Measurements from ENCODE around the gene ADRM1.
A peak's percentile ranks its signal among the peaks of the same experiment; 100 is the strongest.

The ADRM1 gene

GRCh38 chr20:62330576-62331317 lies 27.9 kb downstream of the ADRM1 start:
- H3K4me1 ChIP-seq (ENCODE audit: control insufficient read depth in 2 of 2, insufficient read depth in 2 of 2, low read length in 2 of 2), result no peaks in the 10 kb centered on the region
- H3K9me3 ChIP-seq (ENCODE audit: control insufficient read depth in 2 of 2, low read length in 2 of 2), result no peaks in the 10 kb centered on the region
- no peak overlapping the region for H3K4me3 ChIP-seq (ENCODE audit: low read length in 2 of 2)
- no peak overlapping the region for H3K9ac ChIP-seq (ENCODE audit: low read depth in 1 of 2, low read length in 2 of 2)
- no peak overlapping the region for H3K27ac ChIP-seq (ENCODE audit: low read depth in 2 of 2, low read length in 2 of 2)
- no peaks in the 10 kb centered on the region for H3K27me3 ChIP-seq (ENCODE audit: control insufficient read depth in 2 of 2, insufficient read depth in 2 of 2, low read length in 2 of 2)
- peaks cover 0 to 2% of the 10 kb centered on the region in 2 donors for H3K36me3 ChIP-seq (ENCODE audit: control insufficient read depth in 2 of 2, insufficient read depth in 2 of 2, low read length in 2 of 2)

DNA sequence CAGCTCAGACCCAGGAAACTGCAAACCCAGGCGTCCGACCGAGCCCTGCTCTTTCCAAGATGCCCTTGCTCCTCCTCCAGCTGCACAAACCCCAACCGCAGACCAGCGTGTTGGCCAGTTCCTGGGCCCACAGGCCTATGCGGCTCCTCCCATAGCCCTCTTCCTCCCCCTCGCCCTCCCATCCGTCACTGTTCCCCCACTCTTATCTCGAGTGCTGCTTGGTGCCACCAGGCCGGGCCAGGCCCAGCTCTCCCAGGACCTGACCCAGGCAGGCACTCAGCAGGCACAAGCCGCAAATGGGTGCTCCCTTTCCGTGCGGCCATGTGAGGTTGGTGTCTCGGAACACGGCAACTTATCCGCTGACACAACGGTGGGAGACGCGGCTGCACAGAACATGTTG lies 28.6 kb downstream of the ADRM1 start:
- Histone ChIP-seq H3K9me3 (ENCODE audit: control insufficient read depth in 2 of 2, low read length in 2 of 2) (no peaks in the 10 kb centered on the region), H3K4me3 (ENCODE audit: low read length in 2 of 2) (no peak overlapping the region), H3K27ac (ENCODE audit: low read depth in 2 of 2, low read length in 2 of 2) (no peak overlapping the region), H3K9ac (ENCODE audit: low read depth in 1 of 2, low read length in 2 of 2) (no peak overlapping the region), H3K4me1 (ENCODE audit: control insufficient read depth in 2 of 2, insufficient read depth in 2 of 2, low read length in 2 of 2) (peaks cover 0 to under 1% of the 10 kb centered on the region in 2 donors), H3K27me3 (ENCODE audit: control insufficient read depth in 2 of 2, insufficient read depth in 2 of 2, low read length in 2 of 2) (no peaks in the 10 kb centered on the region), H3K36me3 (ENCODE audit: control insufficient read depth in 2 of 2, insufficient read depth in 2 of 2, low read length in 2 of 2) (peaks cover 0 to under 1% of the 10 kb centered on the region in 2 donors)

- peaks cover 0 to 8% of the 10 kb centered on the region in 2 donors for H3K4me1 ChIP-seq (ENCODE audit: control insufficient read depth in 2 of 2, insufficient read depth in 2 of 2, low read length in 2 of 2)
- no peak overlapping the region for H3K9ac ChIP-seq (ENCODE audit: low read depth in 1 of 2, low read length in 2 of 2)
- no peaks in the 10 kb centered on the region for H3K27me3 ChIP-seq (ENCODE audit: control insufficient read depth in 2 of 2, insufficient read depth in 2 of 2, low read length in 2 of 2)
- no peak overlapping the region for H3K27ac ChIP-seq (ENCODE audit: low read depth in 2 of 2, low read length in 2 of 2)
- no peak overlapping the region for H3K4me3 ChIP-seq (ENCODE audit: low read length in 2 of 2)
- H3K9me3 ChIP-seq (ENCODE audit: control insufficient read depth in 2 of 2, low read length in 2 of 2), result no peaks in the 10 kb centered on the region
- H3K36me3 ChIP-seq (ENCODE audit: control insufficient read depth in 2 of 2, insufficient read depth in 2 of 2, low read length in 2 of 2), result peaks cover 0 to 2% of the 10 kb centered on the region in 2 donors
Observed at GRCh38 chr20:62332421-62332820, 29.6 kb downstream of the ADRM1 start.

DNA sequence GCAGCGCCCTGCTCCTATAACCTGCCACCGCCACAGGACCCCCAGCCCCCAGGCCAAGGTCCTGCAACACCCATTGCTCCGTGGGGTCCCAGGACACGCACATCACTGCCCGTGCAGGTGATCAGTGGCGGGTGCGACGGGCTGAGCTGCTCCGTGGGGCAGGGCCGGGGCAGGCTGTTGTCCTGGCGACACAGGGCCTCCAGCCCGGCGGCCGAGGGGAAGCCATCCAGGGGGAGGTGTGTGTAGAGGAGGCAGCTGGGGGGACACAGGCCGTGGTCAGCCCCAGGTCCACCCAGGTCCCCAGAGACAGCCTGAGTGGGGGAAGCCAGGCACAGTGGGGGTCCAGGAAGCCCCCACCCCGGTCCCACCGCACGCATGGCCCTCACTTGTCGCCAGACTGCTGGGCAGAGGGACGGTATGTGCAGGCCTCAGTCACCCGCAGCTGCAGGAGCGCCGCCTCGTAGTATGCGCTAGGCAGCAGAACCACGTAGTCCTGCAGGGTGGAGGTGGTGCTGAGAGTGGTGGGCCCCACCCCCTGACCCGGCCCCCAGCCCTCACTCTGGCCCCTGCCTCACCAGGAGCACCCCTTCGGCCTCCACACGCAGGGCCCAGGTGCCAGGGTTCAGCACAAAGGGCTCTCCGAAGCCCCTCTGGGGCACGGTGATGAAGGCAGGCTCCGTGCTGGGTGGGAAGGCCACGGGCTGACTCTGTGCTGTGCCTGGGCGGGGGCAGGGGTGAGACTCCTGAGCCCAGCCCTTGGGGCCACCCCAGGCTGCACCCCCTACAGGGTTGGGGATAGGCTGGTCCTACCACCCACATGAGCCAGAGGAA lies 30.4 kb downstream of the ADRM1 start:
- H3K36me3 ChIP-seq (ENCODE audit: control insufficient read depth in 2 of 2, insufficient read depth in 2 of 2, low read length in 2 of 2), result peaks cover 0 to 3% of the 10 kb centered on the region in 2 donors
- H3K9ac ChIP-seq (ENCODE audit: low read depth in 1 of 2, low read length in 2 of 2), result no peak overlapping the region
- no peak overlapping the region for H3K27ac ChIP-seq (ENCODE audit: low read depth in 2 of 2, low read length in 2 of 2)

GRCh38 chr20:62333820-62334595 lies 31.2 kb downstream of the ADRM1 start:
- Histone ChIP-seq H3K4me3 (ENCODE audit: low read length in 2 of 2) (no peak overlapping the region), H3K9ac (ENCODE audit: low read depth in 1 of 2, low read length in 2 of 2) (no peak overlapping the region), H3K27me3 (ENCODE audit: control insufficient read depth in 2 of 2, insufficient read depth in 2 of 2, low read length in 2 of 2) (no peaks in the 10 kb centered on the region), H3K27ac (ENCODE audit: low read depth in 2 of 2, low read length in 2 of 2) (no peak overlapping the region), H3K36me3 (ENCODE audit: control insufficient read depth in 2 of 2, insufficient read depth in 2 of 2, low read length in 2 of 2) (peaks cover 0 to 4% of the 10 kb centered on the region in 2 donors), H3K9me3 (ENCODE audit: control insufficient read depth in 2 of 2, low read length in 2 of 2) (no peaks in the 10 kb centered on the region), H3K4me1 (ENCODE audit: control insufficient read depth in 2 of 2, insufficient read depth in 2 of 2, low read length in 2 of 2) (peaks cover 0 to 8% of the 10 kb centered on the region in 2 donors)

More for the DNA sequence above, 30.4 kb downstream of the ADRM1 start:
- H3K4me1 ChIP-seq (ENCODE audit: control insufficient read depth in 2 of 2, insufficient read depth in 2 of 2, low read length in 2 of 2), result peaks cover 0 to 8% of the 10 kb centered on the region in 2 donors
- H3K27me3 ChIP-seq (ENCODE audit: control insufficient read depth in 2 of 2, insufficient read depth in 2 of 2, low read length in 2 of 2), result no peaks in the 10 kb centered on the region
- no peaks in the 10 kb centered on the region for H3K9me3 ChIP-seq (ENCODE audit: control insufficient read depth in 2 of 2, low read length in 2 of 2)
- no peak overlapping the region for H3K4me3 ChIP-seq (ENCODE audit: low read length in 2 of 2)

DNA sequence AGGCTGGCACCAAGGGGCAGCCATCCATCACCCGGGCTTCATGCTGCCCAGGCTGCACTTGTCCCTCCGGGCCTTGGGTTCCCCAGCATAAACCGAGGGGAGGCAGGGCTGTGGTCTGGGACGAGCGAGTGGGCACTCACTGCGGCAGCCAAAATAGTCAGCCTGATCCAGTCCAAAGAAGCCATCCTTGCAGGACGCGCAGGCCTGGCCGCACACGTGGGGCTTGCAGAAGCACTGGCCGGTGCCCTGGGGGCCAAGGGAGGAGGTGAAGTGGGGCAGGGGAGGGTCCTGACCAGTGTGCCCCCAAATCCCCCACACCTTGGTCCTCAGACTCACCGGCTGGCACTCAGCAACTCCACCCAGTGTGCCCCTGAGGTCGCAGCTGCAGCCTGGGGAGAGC lies 32.1 kb downstream of the ADRM1 start:
- no peak overlapping the region for H3K4me3 ChIP-seq (ENCODE audit: low read length in 2 of 2)
- no peaks in the 10 kb centered on the region for H3K9me3 ChIP-seq (ENCODE audit: control insufficient read depth in 2 of 2, low read length in 2 of 2)
- H3K36me3 ChIP-seq (ENCODE audit: control insufficient read depth in 2 of 2, insufficient read depth in 2 of 2, low read length in 2 of 2), result peaks cover 0 to 4% of the 10 kb centered on the region in 2 donors
- peaks cover 0 to 8% of the 10 kb centered on the region in 2 donors for H3K4me1 ChIP-seq (ENCODE audit: control insufficient read depth in 2 of 2, insufficient read depth in 2 of 2, low read length in 2 of 2)
- no peaks in the 10 kb centered on the region for H3K27me3 ChIP-seq (ENCODE audit: control insufficient read depth in 2 of 2, insufficient read depth in 2 of 2, low read length in 2 of 2)
- no peak overlapping the region for H3K27ac ChIP-seq (ENCODE audit: low read depth in 2 of 2, low read length in 2 of 2)
- no peak overlapping the region for H3K9ac ChIP-seq (ENCODE audit: low read depth in 1 of 2, low read length in 2 of 2)

GRCh38 chr20:62335532-62335931 lies 32.7 kb downstream of the ADRM1 start:
- Histone ChIP-seq H3K4me1 (ENCODE audit: control insufficient read depth in 2 of 2, insufficient read depth in 2 of 2, low read length in 2 of 2) (peaks cover 0 to 8% of the 10 kb centered on the region in 2 donors), H3K27me3 (ENCODE audit: control insufficient read depth in 2 of 2, insufficient read depth in 2 of 2, low read length in 2 of 2) (no peaks in the 10 kb centered on the region), H3K9me3 (ENCODE audit: control insufficient read depth in 2 of 2, low read length in 2 of 2) (no peaks in the 10 kb centered on the region), H3K36me3 (ENCODE audit: control insufficient read depth in 2 of 2, insufficient read depth in 2 of 2, low read length in 2 of 2) (peaks cover 0 to 4% of the 10 kb centered on the region in 2 donors), H3K4me3 (ENCODE audit: low read length in 2 of 2) (no peak overlapping the region), H3K27ac (ENCODE audit: low read depth in 2 of 2, low read length in 2 of 2) (no peak overlapping the region), H3K9ac (ENCODE audit: low read depth in 1 of 2, low read length in 2 of 2) (no peak overlapping the region)

DNA sequence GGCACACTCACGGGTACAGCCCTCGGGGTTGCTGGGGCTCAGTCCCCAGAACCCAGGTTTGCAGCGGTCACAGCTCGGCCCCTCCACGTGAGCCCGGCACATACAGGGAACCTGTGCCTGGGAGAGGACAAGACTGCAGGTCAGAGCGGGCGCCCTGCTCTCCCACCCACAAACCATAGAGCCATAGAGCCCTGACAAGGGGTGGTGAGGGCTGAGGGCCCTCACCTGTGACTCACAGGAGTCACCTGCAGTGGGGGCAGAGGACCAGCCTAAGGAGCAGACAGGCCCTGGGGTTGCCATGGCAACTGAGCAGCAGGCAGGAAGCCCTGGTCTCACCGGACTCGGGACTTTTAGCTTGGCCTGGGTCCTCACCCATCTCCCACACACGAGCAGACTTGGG lies 33.5 kb downstream of the ADRM1 start:
- peaks cover 0 to 8% of the 10 kb centered on the region in 2 donors for H3K4me1 ChIP-seq (ENCODE audit: control insufficient read depth in 2 of 2, insufficient read depth in 2 of 2, low read length in 2 of 2)
- H3K4me3 ChIP-seq (ENCODE audit: low read length in 2 of 2), result no peak overlapping the region
- H3K9me3 ChIP-seq (ENCODE audit: control insufficient read depth in 2 of 2, low read length in 2 of 2), result no peaks in the 10 kb centered on the region
- no peak overlapping the region for H3K9ac ChIP-seq (ENCODE audit: low read depth in 1 of 2, low read length in 2 of 2)
- peak overlapping the region in 1 of 2 donors; percentile 75 for H3K27ac ChIP-seq (ENCODE audit: low read depth in 2 of 2, low read length in 2 of 2)
- peaks cover 0 to 4% of the 10 kb centered on the region in 2 donors for H3K36me3 ChIP-seq (ENCODE audit: control insufficient read depth in 2 of 2, insufficient read depth in 2 of 2, low read length in 2 of 2)
- no peaks in the 10 kb centered on the region for H3K27me3 ChIP-seq (ENCODE audit: control insufficient read depth in 2 of 2, insufficient read depth in 2 of 2, low read length in 2 of 2)

DNA sequence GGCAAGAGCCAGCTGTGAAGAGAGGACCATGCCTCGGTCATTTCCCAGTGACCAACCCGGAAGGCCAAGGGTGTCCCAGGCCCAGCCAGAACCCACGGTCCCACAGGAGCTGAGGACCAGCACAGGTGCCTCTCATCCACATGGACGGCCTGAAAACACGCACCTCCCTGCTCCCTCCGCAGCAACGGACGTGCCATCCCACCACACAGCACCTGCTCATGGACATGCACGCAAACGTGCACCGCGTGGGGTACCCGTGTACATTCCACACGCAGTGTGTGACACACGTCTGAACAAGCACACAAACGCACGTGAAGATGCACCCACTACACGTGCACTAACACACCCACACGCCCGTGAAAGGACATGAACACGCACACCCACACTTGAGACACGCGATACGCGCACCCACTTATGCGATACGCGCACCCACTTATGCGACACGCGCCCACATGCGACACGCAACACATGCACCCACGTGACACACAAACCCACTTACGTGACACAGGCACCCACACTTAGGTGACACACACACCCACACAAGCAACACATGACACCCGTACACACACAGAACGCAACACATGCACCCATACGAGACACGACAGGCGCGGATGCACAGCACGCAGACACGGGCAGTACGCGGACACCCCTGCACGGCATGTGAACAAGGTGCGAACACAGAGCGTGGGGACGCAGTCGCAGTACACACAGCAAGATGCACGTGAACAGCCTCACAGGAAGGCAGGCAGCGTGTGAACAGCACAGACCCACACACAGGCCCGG lies 34.2 kb downstream of the ADRM1 start:
- H3K4me3 ChIP-seq (ENCODE audit: low read length in 2 of 2), result no peak overlapping the region
- no peaks in the 10 kb centered on the region for H3K27me3 ChIP-seq (ENCODE audit: control insufficient read depth in 2 of 2, insufficient read depth in 2 of 2, low read length in 2 of 2)
- H3K9ac ChIP-seq (ENCODE audit: low read depth in 1 of 2, low read length in 2 of 2), result no peak overlapping the region
- peaks cover 0 to 8% of the 10 kb centered on the region in 2 donors for H3K4me1 ChIP-seq (ENCODE audit: control insufficient read depth in 2 of 2, insufficient read depth in 2 of 2, low read length in 2 of 2)
- H3K9me3 ChIP-seq (ENCODE audit: control insufficient read depth in 2 of 2, low read length in 2 of 2), result no peaks in the 10 kb centered on the region
- H3K36me3 ChIP-seq (ENCODE audit: control insufficient read depth in 2 of 2, insufficient read depth in 2 of 2, low read length in 2 of 2), result peaks cover 0 to 4% of the 10 kb centered on the region in 2 donors
- peak overlapping the region in 1 of 2 donors; percentile 75 for H3K27ac ChIP-seq (ENCODE audit: low read depth in 2 of 2, low read length in 2 of 2)

Measured in mucosa of rectum (tissue), 2 donors.